Measurements from ENCODE around the gene GPR65.

DNA sequence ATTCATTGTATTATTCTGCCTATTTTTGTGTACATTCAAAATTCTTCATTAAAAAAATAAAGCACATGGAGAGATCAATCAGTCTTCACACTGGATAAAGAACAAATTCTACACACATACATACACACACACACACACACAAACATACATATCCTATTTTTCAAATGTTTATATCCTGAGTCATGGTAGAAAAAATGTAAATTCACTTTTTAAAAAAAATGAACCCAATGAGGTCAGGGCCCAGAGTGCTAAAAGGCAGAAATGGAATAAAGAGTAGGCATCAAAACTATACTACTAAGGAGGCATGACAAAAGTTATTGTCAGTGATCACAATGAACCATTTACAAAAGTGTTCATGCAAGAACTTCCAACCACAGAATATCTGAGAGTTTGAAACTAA, 29.3 kb upstream of the GPR65 start:
- TF ChIP-seq, protein P1, sequence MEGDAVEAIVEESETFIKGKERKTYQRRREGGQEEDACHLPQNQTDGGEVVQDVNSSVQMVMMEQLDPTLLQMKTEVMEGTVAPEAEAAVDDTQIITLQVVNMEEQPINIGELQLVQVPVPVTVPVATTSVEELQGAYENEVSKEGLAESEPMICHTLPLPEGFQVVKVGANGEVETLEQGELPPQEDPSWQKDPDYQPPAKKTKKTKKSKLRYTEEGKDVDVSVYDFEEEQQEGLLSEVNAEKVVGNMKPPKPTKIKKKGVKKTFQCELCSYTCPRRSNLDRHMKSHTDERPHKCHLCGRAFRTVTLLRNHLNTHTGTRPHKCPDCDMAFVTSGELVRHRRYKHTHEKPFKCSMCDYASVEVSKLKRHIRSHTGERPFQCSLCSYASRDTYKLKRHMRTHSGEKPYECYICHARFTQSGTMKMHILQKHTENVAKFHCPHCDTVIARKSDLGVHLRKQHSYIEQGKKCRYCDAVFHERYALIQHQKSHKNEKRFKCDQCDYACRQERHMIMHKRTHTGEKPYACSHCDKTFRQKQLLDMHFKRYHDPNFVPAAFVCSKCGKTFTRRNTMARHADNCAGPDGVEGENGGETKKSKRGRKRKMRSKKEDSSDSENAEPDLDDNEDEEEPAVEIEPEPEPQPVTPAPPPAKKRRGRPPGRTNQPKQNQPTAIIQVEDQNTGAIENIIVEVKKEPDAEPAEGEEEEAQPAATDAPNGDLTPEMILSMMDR (IDR thresholded peaks at IDR 0.05): no peak
- no peak for TF ChIP-seq POLR2A (IDR thresholded peaks at IDR 0.05)
- no peak for TF ChIP-seq POLR2AphosphoS5 (IDR thresholded peaks at IDR 0.05)
- TF ChIP-seq EP300 (IDR thresholded peaks at IDR 0.05): no peak

Measured in suprapubic skin (tissue), 4 donors.